H1 (cell line): Measurements from ENCODE around the gene MALT1. TPM values are rescaled to one million over a fixed set of nuclear protein-coding genes. Genes with fewer than 3 reads are reported as not detected.

Source experiments
- CTCF ChIA-PET: fragments of 300-600 bp; sonication (Branson Sonifier 250); formaldehyde crosslinking; loops from one replicate; lab custom pipeline; 2021; ENCODE audit not compliant: partially characterized antibody; lab: Charles Lee
- POLR2A ChIA-PET: fragments of 300-600 bp; sonication (Branson Sonifier 250); formaldehyde crosslinking; loops from one replicate; lab custom pipeline; 2021; ENCODE audit warnings: inconsistent platforms; ENCODE audit not compliant: partially characterized antibody; lab: Charles Lee
- DNase-seq, 2 experiments: peaks; one replicate each; pipeline versions ENCODE4 v3.0.0 to v3.0.0-alpha.2; 2010 to 2022; ENCODE audit warnings: low spot score in 2 of 2, low read depth in 1 of 2, mixed read lengths in 1 of 2
- FAIRE-seq: peaks from 2 replicates; lab custom pipeline; 2011; peaks lifted over from hg19 to GRCh38; lab: Jason Lieb, UNC
- H2AFZ ChIP-seq: 2 replicates; pipeline ENCODE4 v1.8.1; 2012; ENCODE audit warnings: low read length, inconsistent platforms
- H2AK5ac ChIP-seq: 2 replicates; pipeline ENCODE4 v1.6.1; 2013; ENCODE audit warnings: low read depth, low read length
- H2BK120ac ChIP-seq: replicated peaks from 2 replicates; pipeline ENCODE3; 2013; ENCODE audit warnings: low read depth, low read length, inconsistent platforms
- H2BK12ac ChIP-seq: 2 replicates; pipeline ENCODE4 v1.6.1; 2013; ENCODE audit warnings: low read depth, low read length
- H2BK15ac ChIP-seq: 2 replicates; pipeline ENCODE4 v1.6.1; 2013; ENCODE audit warnings: low read length
- H2BK20ac ChIP-seq: 2 replicates; pipeline ENCODE4 v1.6.1; 2013; ENCODE audit warnings: low read length
- H2BK5ac ChIP-seq: 2 replicates; pipeline ENCODE4 v1.6.1; 2013; ENCODE audit warnings: low read depth, low read length
- H3K14ac ChIP-seq: 2 replicates; pipeline ENCODE4 v1.6.1; 2013; ENCODE audit warnings: inconsistent platforms; ENCODE audit not compliant: insufficient read length
- H3K18ac ChIP-seq: 2 replicates; pipeline ENCODE4 v1.6.1; 2013; ENCODE audit warnings: low read length; ENCODE audit errors: extremely low read depth
- H3K23ac ChIP-seq: 2 replicates; pipeline ENCODE4 v1.6.1; 2013; ENCODE audit warnings: inconsistent platforms; ENCODE audit not compliant: insufficient read length
- H3K23me2 ChIP-seq: 2 replicates; pipeline ENCODE4 v1.6.1; 2013; ENCODE audit warnings: low read depth, low read length
- H3K27ac ChIP-seq: 2 replicates; pipeline ENCODE4 v1.6.1; 2011; ENCODE audit warnings: low read depth, low read length, inconsistent platforms
- H3K27me3 ChIP-seq, 4 experiments: replicated peaks in 1 of 4; 1 replicate in 1 of 4; 2 replicates in 3 of 4; pipeline versions ENCODE4 v1.6.1 to v1.8.1; 2011 to 2013; ENCODE audit warnings: low read length in 3 of 4, mild to moderate bottlenecking in 3 of 4, inconsistent platforms in 2 of 4, mixed read lengths in 2 of 4, moderate library complexity in 1 of 4; ENCODE audit not compliant: control insufficient read depth in 3 of 4, insufficient read depth in 3 of 4; ENCODE audit errors: extremely low read depth in 1 of 4
- H3K36me3 ChIP-seq, 4 experiments: 2 replicates each; pipeline versions ENCODE4 v1.6.1 to v1.8.1; 2011 to 2013; ENCODE audit warnings: mild to moderate bottlenecking in 4 of 4, low read length in 3 of 4, moderate library complexity in 2 of 4, control low read depth in 1 of 4, inconsistent platforms in 1 of 4; ENCODE audit not compliant: insufficient read depth in 4 of 4, control insufficient read depth in 2 of 4
- H3K4ac ChIP-seq: replicated peaks from 2 replicates; pipeline ENCODE3; 2013; ENCODE audit warnings: low read length, low read depth, mixed read lengths, inconsistent platforms; ENCODE audit not compliant: insufficient read length
- H3K4me1 ChIP-seq, 4 experiments: replicated peaks in 1 of 4; 1 replicate in 1 of 4; 2 replicates in 3 of 4; pipeline versions ENCODE4 v1.6.1 to v1.8.1; 2011 to 2013; ENCODE audit warnings: low read length in 3 of 4, inconsistent platforms in 2 of 4, mixed read lengths in 1 of 4; ENCODE audit not compliant: insufficient read depth in 4 of 4, control insufficient read depth in 3 of 4
- H3K4me2 ChIP-seq, 2 experiments: 2 replicates each; pipeline versions ENCODE4 v1.6.1 to v1.8.1; 2011 to 2013; ENCODE audit warnings: low read depth in 2 of 2, low read length in 2 of 2, control low read depth in 1 of 2, inconsistent platforms in 1 of 2, mild to moderate bottlenecking in 1 of 2; ENCODE audit not compliant: insufficient read depth in 1 of 2
- H3K4me3 ChIP-seq, 4 experiments: fragments of 200-600, 300-600 bp in 1 of 4; sonication (generic), shearing (Covaris generic), sonication (Bioruptor Twin) in 1 of 4; 2 replicates each; pipeline versions ENCODE4 v1.5.1 to v1.8.1; 2011 to 2016; ENCODE audit warnings: low read length in 4 of 4, low read depth in 3 of 4, control low read depth in 2 of 4, inconsistent platforms in 2 of 4, mild to moderate bottlenecking in 2 of 4, mixed read lengths in 1 of 4, moderate library complexity in 1 of 4; ENCODE audit not compliant: insufficient read depth in 2 of 4; ENCODE audit errors: extremely low read depth in 1 of 4
- H3K56ac ChIP-seq: replicated peaks from 2 replicates; pipeline ENCODE3; 2013; ENCODE audit warnings: low read depth, mild to moderate bottlenecking, mixed read lengths, low read length, inconsistent platforms; ENCODE audit not compliant: insufficient read length
- H3K79me1 ChIP-seq: 2 replicates; pipeline ENCODE4 v1.6.1; 2013; ENCODE audit warnings: low read depth, low read length, control low read depth
- H3K79me2 ChIP-seq, 2 experiments: 2 replicates each; pipeline versions ENCODE4 v1.6.1 to v1.8.1; 2012 to 2013; ENCODE audit warnings: low read length in 2 of 2, mild to moderate bottlenecking in 2 of 2, inconsistent platforms in 1 of 2; ENCODE audit not compliant: insufficient read depth in 2 of 2, control insufficient read depth in 1 of 2
- H3K9ac ChIP-seq, 4 experiments: replicated peaks in 1 of 4; 1 replicate in 1 of 4; 2 replicates in 3 of 4; pipeline versions ENCODE4 v1.6.1 to v1.8.1; 2011 to 2013; ENCODE audit warnings: low read depth in 3 of 4, low read length in 3 of 4, control low read depth in 2 of 4, mild to moderate bottlenecking in 2 of 4, moderate library complexity in 2 of 4, inconsistent platforms in 1 of 4; ENCODE audit errors: extremely low read depth in 1 of 4
- H3K9me3 ChIP-seq, 2 experiments: 2 replicates each; pipeline versions ENCODE4 v1.6.1 to v1.8.1; 2012 to 2013; ENCODE audit warnings: mild to moderate bottlenecking in 2 of 2, moderate library complexity in 2 of 2, control low read depth in 1 of 2, inconsistent platforms in 1 of 2, low read depth in 1 of 2, low read length in 1 of 2, mixed read lengths in 1 of 2; ENCODE audit not compliant: insufficient read depth in 2 of 2
- H4K20me1 ChIP-seq, 2 experiments: replicated peaks in 1 of 2; 2 replicates each; pipeline versions ENCODE3 to v1.8.1; 2011 to 2013; ENCODE audit warnings: inconsistent platforms in 2 of 2, low read length in 2 of 2, mild to moderate bottlenecking in 1 of 2; ENCODE audit not compliant: insufficient read depth in 2 of 2, control insufficient read depth in 1 of 2
- H4K5ac ChIP-seq: 2 replicates; pipeline ENCODE4 v1.6.1; 2013; ENCODE audit warnings: low read length, low read depth, mixed read lengths, inconsistent platforms; ENCODE audit not compliant: insufficient read length
- H4K8ac ChIP-seq: 2 replicates; pipeline ENCODE4 v1.8.0; 2013; ENCODE audit warnings: mild to moderate bottlenecking, moderate library complexity, low read length, inconsistent platforms; ENCODE audit not compliant: insufficient read depth; ENCODE audit errors: extremely low read depth
- H4K91ac ChIP-seq: replicated peaks from 2 replicates; pipeline ENCODE3; 2013; ENCODE audit warnings: low read length, mixed read lengths, inconsistent platforms; ENCODE audit not compliant: insufficient read length
- ASH2L ChIP-seq: fragments of 200-600, 300-600 bp; sonication (generic); IDR thresholded peaks from one replicate; pipeline ENCODE4 v1.7.1; 2017; ENCODE audit warnings: low read length
- EGR1 ChIP-seq: IDR thresholded peaks from 2 replicates; pipeline ENCODE4 v1.6.1; 2011; ENCODE audit warnings: low read depth, low read length, borderline replicate concordance
- GABPA ChIP-seq: IDR thresholded peaks from 2 replicates; pipeline ENCODE4 v1.6.1; 2011; ENCODE audit warnings: mild to moderate bottlenecking, low read length, moderate library complexity, borderline replicate concordance; ENCODE audit not compliant: insufficient read depth
- WGBS, 2 experiments: shearing (Covaris generic) in 1 of 2; methylation state at CpG; one replicate each; pipeline versions ENCODE4 v1.1.6 to v1.1.7; 2013 to 2015; ENCODE audit warnings: low lambda C conversion rate in 2 of 2, mixed read lengths in 2 of 2, inconsistent platforms in 1 of 2, low coverage in 1 of 2, missing lambda C conversion rate in 1 of 2; ENCODE audit not compliant: insufficient replicate concordance in 2 of 2, insufficient coverage in 1 of 2, insufficient read length in 1 of 2; ENCODE audit errors: extremely low coverage in 1 of 2, missing lambda C conversion rate in 1 of 2; 5-methylcytosine and 5-hydroxymethylcytosine counted together
- polyA plus RNA-seq, 7 experiments: library from polyadenylated mRNA; depleted of rRNA in 3 of 7; stranded (reverse) in 5 of 7; unstranded in 2 of 7; fragments of >200 nt in 5 of 7; fragments of 200-250 nt in 2 of 7; gene quantifications; 1 replicate in 5 of 7; 2 replicates in 1 of 7; 4 replicates in 1 of 7; pipeline versions ENCODE4 v1.2.1 to v1.2.3, GENCODE V29; 2011 to 2013; ENCODE audit warnings: missing spikeins in 2 of 7, mixed read lengths in 2 of 7
- total RNA-seq: library from RNA; stranded (reverse); fragmentation: NEBNext Ultra II Directional; extraction: Animal tissue kit (Norgen Biotek cat#: 25700); gene quantifications from 2 replicates; pipeline ENCODE4 v1.2.1, GENCODE V29; 2021

The MALT1 gene
- total and polyA plus RNA-seq, 2 of the 8 experiments (the other 6 are each of a cell fraction or from before 2014, with no cell fraction given), result 10.7 to 25.9 TPM

DNA sequence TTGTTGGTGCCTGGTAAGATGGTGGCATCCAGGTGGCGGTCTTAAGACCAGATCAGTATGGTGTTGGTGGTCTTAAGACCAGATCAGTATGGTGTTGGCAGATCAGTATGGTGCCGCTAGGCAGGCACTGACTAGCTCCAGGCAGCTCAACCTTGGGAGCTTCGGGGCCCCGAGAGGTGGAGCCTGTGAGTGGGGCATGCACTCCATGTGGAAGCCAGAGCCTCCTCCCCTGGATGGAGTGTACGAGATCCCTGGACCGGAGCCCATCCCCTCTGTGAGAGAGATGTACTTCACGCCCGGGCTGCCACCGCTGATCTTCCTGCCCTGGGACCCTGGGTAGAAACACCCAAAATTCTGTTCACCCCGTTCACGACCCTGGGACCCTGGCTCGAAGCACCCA lies 19.0 kb downstream of the MALT1 start:
- H4K20me1 ChIP-seq, result no peaks in the 10 kb centered on the region
- 96% methylated on average over 12 of the region's 12 CpGs; no CpG with 5 or more reads in 1 of the 2 experiments for WGBS, 2 experiments
- H3K27ac ChIP-seq, result no peak overlapping the region
- no peak for DNase-seq
- no peak overlapping the region for H4K5ac ChIP-seq
- H3K23ac ChIP-seq, result no peak overlapping the region
- H3K9me3 ChIP-seq, result 0 out of 4 replicates have a peak, but pooled peaks cover 0 to 2% of the 10 kb centered on the region in 2 experiments
- no peaks in the 10 kb centered on the region for H3K23me2 ChIP-seq
- H3K18ac ChIP-seq, result no peak overlapping the region
- POLR2A ChIA-PET, result interaction anchor here (0.8 kb wide), 1 partner anchor 19 kb away, joined by 4 read pairs; the partner anchor contains the start of gene MALT1
- H3K4ac ChIP-seq, result no peak overlapping the region
- FAIRE-seq, result no peak
- H2BK5ac ChIP-seq, result no peak overlapping the region
- no peak overlapping the region for H2BK20ac ChIP-seq
- H2BK120ac ChIP-seq, result no peak overlapping the region
- peaks cover 0 to 3% (median 0%) of the 10 kb centered on the region in 4 experiments; a peak in 2 of 7 replicates for H3K4me1 ChIP-seq
- peaks cover 0 to 3% of the 10 kb centered on the region in 2 experiments; a peak in 1 of 4 replicates for H3K79me2 ChIP-seq
- H2AFZ ChIP-seq, result no peak overlapping the region
- TF ChIP-seq GABPA (no peak), EGR1 (no peak), ASH2L (no peak)
- no peak overlapping the region for H2BK12ac ChIP-seq
- peaks cover 0 to 17% (median 5%) of the 10 kb centered on the region in 4 experiments; a peak in 6 of 8 replicates for H3K36me3 ChIP-seq
- no peak overlapping the region for H4K91ac ChIP-seq
- no peaks in the 10 kb centered on the region; a peak in 1 of 7 replicates for H3K27me3 ChIP-seq
- H2BK15ac ChIP-seq, result no peak overlapping the region
- CTCF ChIA-PET, result interaction anchor here (1.0 to 1.6 kb wide), 2 partner anchors 8 to 18 kb away, joined by 3 to 9 read pairs; no protein-coding TSS in a partner anchor
- no peak overlapping the region for H3K9ac ChIP-seq
- no peak overlapping the region for H3K14ac ChIP-seq
- H2AK5ac ChIP-seq, result no peak overlapping the region
- H3K4me3 ChIP-seq, result no peak overlapping the region
- H3K79me1 ChIP-seq, result peaks cover 3% of the 10 kb centered on the region
- H3K4me2 ChIP-seq, result no peak overlapping the region
- H3K56ac ChIP-seq, result no peak overlapping the region
- H4K8ac ChIP-seq, result no peak overlapping the region
